Common myeloid progenitor, CD34-positive (primary cell): ENCODE measurements around the gene RPL5.

Source experiments
- CTCF ChIA-PET: fragments of 350-600 bp; sonication (Branson Sonifier 250); formaldehyde crosslinking; loops from one replicate; lab custom pipeline; 2021; ENCODE audit warnings: antibody characterized with exemption; lab: Charles Lee
- POLR2A ChIA-PET: fragments of 350-600 bp; sonication (Branson Sonifier 250); formaldehyde crosslinking; loops from one replicate; lab custom pipeline; 2021; ENCODE audit warnings: antibody characterized with exemption; lab: Charles Lee
- DNase-seq, 3 donors: peaks; one replicate each; pipeline versions ENCODE4 v3.0.0 to v3.0.0-alpha.2; 2013
- H3K27ac ChIP-seq, 2 experiments: 1 replicate in 1 of 2; 2 replicates in 1 of 2; pipeline ENCODE4 v1.7.0; 2013; ENCODE audit warnings: inconsistent platforms in 2 of 2, low read length in 2 of 2, mild to moderate bottlenecking in 2 of 2, low read depth in 1 of 2, moderate library complexity in 1 of 2; ENCODE audit not compliant: severe bottlenecking in 2 of 2, insufficient read depth in 1 of 2, poor library complexity in 1 of 2
- H3K27me3 ChIP-seq, 5 experiments: replicated peaks in 2 of 5; 1 replicate in 3 of 5; 2 replicates in 2 of 5; pipeline versions ENCODE4 v1.6.1 to v1.7.0; 2013; ENCODE audit warnings: low read length in 4 of 5, mild to moderate bottlenecking in 2 of 5, moderate library complexity in 2 of 5, inconsistent platforms in 1 of 5; ENCODE audit not compliant: insufficient read depth in 5 of 5, control insufficient read depth in 4 of 5
- H3K36me3 ChIP-seq, 4 experiments: 1 replicate in 2 of 4; 2 replicates in 2 of 4; pipeline versions ENCODE4 v1.6.1 to v1.7.0; 2013; ENCODE audit warnings: low read length in 3 of 4, control low read depth in 1 of 4, mild to moderate bottlenecking in 1 of 4; ENCODE audit not compliant: control insufficient read depth in 4 of 4, insufficient read depth in 4 of 4
- H3K4me1 ChIP-seq, 4 experiments: 1 replicate in 3 of 4; 2 replicates in 1 of 4; pipeline versions ENCODE4 v1.6.1 to v1.7.1; 2013; ENCODE audit warnings: low read length in 3 of 4, mild to moderate bottlenecking in 3 of 4, control low read depth in 1 of 4, inconsistent platforms in 1 of 4, moderate library complexity in 1 of 4; ENCODE audit not compliant: control insufficient read depth in 4 of 4, insufficient read depth in 4 of 4; ENCODE audit errors: control extremely low read depth in 1 of 4
- H3K4me3 ChIP-seq, 7 experiments: 1 replicate in 4 of 7; 2 replicates in 3 of 7; pipeline versions ENCODE4 v1.5.1 to v1.7.0; 2013; ENCODE audit warnings: mild to moderate bottlenecking in 7 of 7, low read length in 6 of 7, moderate library complexity in 6 of 7, inconsistent platforms in 2 of 7, low read depth in 2 of 7, control low read depth in 1 of 7; ENCODE audit not compliant: insufficient read depth in 4 of 7, control insufficient read depth in 1 of 7; ENCODE audit errors: extremely low read depth in 1 of 7
- H3K9me3 ChIP-seq, 5 experiments: 1 replicate in 4 of 5; 2 replicates in 1 of 5; pipeline versions ENCODE4 v1.6.1 to v1.7.1; 2013; ENCODE audit warnings: low read length in 4 of 5, mild to moderate bottlenecking in 2 of 5, inconsistent platforms in 1 of 5, low read depth in 1 of 5, moderate library complexity in 1 of 5; ENCODE audit not compliant: control insufficient read depth in 4 of 5, insufficient read depth in 2 of 5; ENCODE audit errors: control extremely low read depth in 1 of 5
- WGBS: methylation state at CpG from one replicate; pipeline ENCODE4 v1.1.5; 2013; ENCODE audit not compliant: insufficient coverage; 5-methylcytosine and 5-hydroxymethylcytosine counted together

The RPL5 gene

GRCh38 chr1:92850019-92850418 is 18.2 kb downstream of the RPL5 start:
- no peaks in the 10 kb centered on the region for H3K36me3 ChIP-seq
- peaks cover 2 to 5% (median 4%) of the 10 kb centered on the region in 4 experiments for H3K4me1 ChIP-seq
- POLR2A ChIA-PET: no interaction called here
- 100% methylated on average over 1 of the region's 3 CpGs for WGBS
- H3K9me3 ChIP-seq: no peaks in the 10 kb centered on the region
- H3K27me3 ChIP-seq: no peaks in the 10 kb centered on the region
- H3K27ac ChIP-seq: no peak overlapping the region
- DNase-seq: no peak
- no peak overlapping the region for H3K4me3 ChIP-seq
- CTCF ChIA-PET: interaction anchor here (1.1 to 5.1 kb wide), 3 partner anchors 10 to 144 kb away, joined by 3 to 20 read pairs (median 13); no protein-coding TSS in a partner anchor

DNA sequence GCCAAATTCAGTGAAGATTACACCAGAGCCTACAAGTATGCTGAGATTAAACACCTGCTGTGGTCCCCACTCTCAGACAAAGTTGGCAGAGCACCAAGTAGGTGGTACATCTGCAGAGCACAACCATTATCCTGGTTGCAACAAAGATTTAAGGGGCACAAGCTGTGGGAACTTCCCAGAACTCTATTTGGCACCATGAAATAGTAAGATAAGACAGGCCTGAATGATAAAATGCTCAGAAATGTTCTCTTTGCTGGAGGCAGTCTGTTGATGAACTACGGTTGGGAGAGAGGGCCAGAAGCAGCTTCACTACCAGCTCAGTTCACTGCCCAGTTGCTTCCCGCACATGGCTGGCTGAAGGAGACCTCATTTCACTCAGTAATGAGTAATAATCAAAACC is 19.9 kb downstream of the RPL5 start:
- WGBS: 88% methylated on average over 1 of the region's 2 CpGs
- no peak overlapping the region for H3K4me3 ChIP-seq
- ChIA-PET POLR2A (no interaction called here), CTCF (interaction anchor here (1.2 to 5.1 kb wide), 6 partner anchors 12 to 142 kb away, joined by 3 to 20 read pairs (median 5); no protein-coding TSS in a partner anchor)
- DNase-seq: peak in 2 of 3 donors; percentile 20 to 32
- no peaks in the 10 kb centered on the region for H3K9me3 ChIP-seq
- no peaks in the 10 kb centered on the region for H3K27me3 ChIP-seq
- H3K36me3 ChIP-seq: no peaks in the 10 kb centered on the region
- no peak overlapping the region for H3K27ac ChIP-seq
- H3K4me1 ChIP-seq: peaks cover 2 to 5% (median 4%) of the 10 kb centered on the region in 4 experiments

GRCh38 chr1:92853299-92853698 is 21.5 kb downstream of the RPL5 start:
- POLR2A ChIA-PET: no interaction called here
- CTCF ChIA-PET: interaction anchor here (1.6 to 5.1 kb wide), 5 partner anchors 14 to 141 kb away, joined by 4 to 20 read pairs (median 5); no protein-coding TSS in a partner anchor
- Histone ChIP-seq H3K27me3 (peaks cover 0 to 4% (median 0%) of the 10 kb centered on the region in 5 experiments), H3K27ac (no peak overlapping the region), H3K9me3 (no peaks in the 10 kb centered on the region), H3K36me3 (no peaks in the 10 kb centered on the region), H3K4me3 (no peak overlapping the region), H3K4me1 (peaks cover 2 to 5% (median 4%) of the 10 kb centered on the region in 4 experiments)
- peak in 2 of 3 donors; percentile 42 to 58 for DNase-seq
- 0% methylated on average over 1 of the region's 2 CpGs for WGBS

GRCh38 chr1:92854101-92854785 is 22.4 kb downstream of the RPL5 start:
- Histone ChIP-seq H3K36me3 (no peaks in the 10 kb centered on the region), H3K27ac (no peak overlapping the region), H3K9me3 (no peaks in the 10 kb centered on the region), H3K4me3 (no peak overlapping the region), H3K4me1 (peaks cover 3 to 5% (median 4%) of the 10 kb centered on the region in 4 experiments), H3K27me3 (peaks cover 0 to 4% (median 0%) of the 10 kb centered on the region in 5 experiments)
- POLR2A ChIA-PET: no interaction called here
- DNase-seq: no peak
- CTCF ChIA-PET: interaction anchor here (0.6 to 6.6 kb wide), 5 partner anchors 9 to 139 kb away, joined by 3 to 76 read pairs (median 4); no protein-coding TSS in a partner anchor

DNA sequence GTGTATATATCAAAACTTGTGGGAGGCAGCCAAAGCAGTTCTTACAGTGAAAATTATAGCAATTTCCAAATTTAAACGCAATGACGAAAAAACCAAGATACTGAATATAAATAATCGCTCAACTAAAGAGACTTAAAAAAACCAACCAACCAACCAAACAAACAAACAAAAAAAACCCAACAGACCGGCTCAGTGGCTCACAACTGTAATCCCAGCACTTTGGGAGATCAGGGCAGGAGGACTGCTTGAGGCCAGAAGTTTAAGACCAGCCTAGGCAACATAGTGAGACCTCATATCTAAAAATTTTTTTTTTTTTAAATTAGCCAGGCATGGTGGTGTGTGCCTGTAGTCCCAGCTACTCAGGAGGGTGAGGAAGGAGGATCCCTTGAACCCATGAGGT is 23.4 kb downstream of the RPL5 start:
- POLR2A ChIA-PET: no interaction called here
- WGBS: no CpG with 5 or more reads among the region's 4 CpGs
- DNase-seq: no peak

DNA sequence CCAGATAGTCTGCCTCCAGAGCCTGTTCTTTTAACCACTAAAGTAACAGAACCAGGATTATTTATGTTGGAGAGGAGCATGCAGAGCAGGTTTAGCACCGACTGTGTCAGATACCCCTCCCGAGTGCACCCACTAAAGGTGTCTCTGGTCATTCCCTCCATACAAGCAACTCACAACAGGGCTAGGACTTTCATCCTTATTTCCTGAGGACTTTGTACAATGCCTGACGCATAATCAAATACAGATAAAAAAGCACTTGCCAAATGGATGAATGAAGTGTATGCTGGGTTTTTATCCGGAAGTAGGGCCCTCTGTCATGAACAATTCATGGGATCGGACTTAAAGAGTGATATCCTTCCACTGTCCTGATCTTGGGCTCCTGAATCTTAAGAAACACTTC is 26.0 kb downstream of the RPL5 start:
- no peaks in the 10 kb centered on the region for H3K9me3 ChIP-seq
- POLR2A ChIA-PET: no interaction called here

More for the DNA sequence above, 23.4 kb downstream of the RPL5 start:
- H3K36me3 ChIP-seq: no peaks in the 10 kb centered on the region
- no peak overlapping the region for H3K27ac ChIP-seq
- no peaks in the 10 kb centered on the region for H3K9me3 ChIP-seq
- H3K27me3 ChIP-seq: peaks cover 0 to 4% (median 0%) of the 10 kb centered on the region in 5 experiments
- H3K4me1 ChIP-seq: peaks cover 3 to 6% (median 5%) of the 10 kb centered on the region in 4 experiments
- CTCF ChIA-PET: interaction anchor here (0.9 to 6.6 kb wide), 5 partner anchors 8 to 206 kb away, joined by 3 to 76 read pairs (median 4); no protein-coding TSS in a partner anchor
- H3K4me3 ChIP-seq: no peak overlapping the region

More for the DNA sequence above, 26.0 kb downstream of the RPL5 start:
- H3K36me3 ChIP-seq: no peaks in the 10 kb centered on the region
- no peak overlapping the region for H3K4me3 ChIP-seq
- no peak overlapping the region for H3K27ac ChIP-seq
- WGBS: 94% methylated on average over 2 of the region's 5 CpGs
- H3K4me1 ChIP-seq: peaks cover 0 to 4% (median under 1%) of the 10 kb centered on the region in 4 experiments
- no peak for DNase-seq
- H3K27me3 ChIP-seq: peaks cover 0 to 4% (median 0%) of the 10 kb centered on the region in 5 experiments
- CTCF ChIA-PET: interaction anchor here (0.6 to 6.6 kb wide), 9 partner anchors 20 to 204 kb away, joined by 3 to 76 read pairs (median 8); partner anchors contain the start of gene DIPK1A
